ENCODE data around the gene IL16. TPM values are rescaled to one million over a fixed set of nuclear protein-coding genes. Genes with fewer than 3 reads are reported as not detected.

The IL16 gene
- total RNA-seq, 3 donors from 2014 or later, result 11.1 to 40.5 (median 20.3) TPM

DNA sequence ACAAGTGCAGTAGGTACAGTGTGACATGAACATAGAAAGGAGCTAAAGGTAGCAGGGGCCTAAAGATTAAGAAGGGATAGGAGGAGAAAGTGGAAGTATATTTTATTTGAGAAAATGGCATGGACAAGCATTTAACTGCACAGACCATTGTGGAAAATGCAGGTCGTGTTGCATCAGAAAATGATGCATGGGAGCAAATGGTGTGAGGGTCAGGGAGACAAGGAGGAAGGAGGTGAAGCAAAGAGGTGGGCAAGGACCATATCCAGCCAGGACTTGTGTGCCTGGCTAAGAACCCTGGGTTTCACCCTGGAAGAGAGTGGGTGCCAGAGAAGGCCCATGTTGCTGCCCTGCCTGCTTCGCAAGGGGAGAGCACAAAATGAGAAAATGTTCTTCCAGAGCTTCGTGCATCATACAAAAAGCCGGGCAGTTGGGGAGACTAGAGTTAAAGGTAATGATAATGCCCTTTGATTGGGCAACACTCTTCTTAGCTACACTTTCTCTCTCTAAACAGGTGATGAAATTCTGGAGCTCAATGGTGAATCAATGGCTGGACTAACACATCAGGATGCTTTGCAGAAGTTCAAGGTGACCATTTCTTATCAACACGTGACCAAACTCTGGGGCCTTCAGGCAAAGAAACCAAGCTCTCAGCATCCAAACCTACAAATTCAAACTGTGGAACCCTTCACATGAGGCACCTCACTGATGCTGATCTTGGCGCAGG is 81.8 kb downstream of the IL16 start:
- DNase-seq (ENCODE audit: low spot score in 2 of 2), result no peak

DNA sequence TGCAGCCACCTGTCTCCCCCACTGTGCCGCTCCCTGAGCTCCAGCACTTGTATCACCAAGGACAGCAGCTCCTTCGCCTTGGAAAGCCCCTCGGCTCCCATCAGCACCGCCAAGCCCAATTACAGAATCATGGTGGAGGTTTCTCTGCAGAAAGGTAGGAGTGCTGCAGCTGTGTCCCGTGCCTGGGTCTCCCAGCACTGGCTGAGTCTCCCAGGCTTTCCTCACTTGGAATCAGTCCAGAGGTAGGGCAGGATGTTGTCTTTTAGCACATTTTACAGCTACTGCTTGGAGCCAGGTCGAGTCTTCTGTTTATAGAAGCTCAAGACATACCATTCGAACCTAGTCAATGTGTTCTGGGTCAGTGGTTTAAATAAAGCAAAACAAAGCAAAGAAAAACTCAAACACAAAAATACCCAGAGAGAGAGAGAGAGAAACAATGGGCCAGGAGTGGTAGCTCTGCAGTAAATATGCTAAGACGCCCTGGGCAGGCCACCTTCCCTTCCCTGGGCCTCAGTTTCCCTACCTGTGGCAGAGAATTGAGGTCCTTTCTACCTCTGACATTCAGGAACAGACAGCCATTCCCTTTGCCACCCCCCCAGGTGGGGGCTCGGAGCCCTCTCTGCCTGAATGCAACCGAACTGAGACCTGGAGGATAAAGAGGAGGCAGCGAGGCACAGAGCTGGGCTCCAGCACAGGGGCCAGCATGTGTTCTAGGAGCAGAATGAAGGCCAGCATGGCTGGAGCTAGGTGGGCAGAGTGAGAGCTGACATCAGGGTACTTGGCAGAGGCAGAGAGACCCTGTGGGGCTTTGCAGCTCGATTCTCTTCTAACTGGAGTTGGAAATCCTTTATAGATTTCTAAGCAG is 83.2 kb downstream of the IL16 start:
- no peak for DNase-seq (ENCODE audit: low spot score in 2 of 2)
- H3K27ac ChIP-seq, result no peak overlapping the region
- intact Hi-C loops (cut with DNase I; ENCODE audit: low total_unique reads), result no loop called here

More for the DNA sequence above, 81.8 kb downstream of the IL16 start:
- no peaks in the 10 kb centered on the region for H3K27me3 ChIP-seq
- H3K27ac ChIP-seq, result no peak overlapping the region
- no peaks in the 10 kb centered on the region for H3K9me3 ChIP-seq
- H3K4me3 ChIP-seq, result no peak overlapping the region
- intact Hi-C loops (cut with DNase I; ENCODE audit: low total_unique reads), result no loop called here
- TF ChIP-seq POLR2AphosphoS5 (IDR thresholded peaks at IDR 0.05), result no peak
- TF ChIP-seq, protein P1, sequence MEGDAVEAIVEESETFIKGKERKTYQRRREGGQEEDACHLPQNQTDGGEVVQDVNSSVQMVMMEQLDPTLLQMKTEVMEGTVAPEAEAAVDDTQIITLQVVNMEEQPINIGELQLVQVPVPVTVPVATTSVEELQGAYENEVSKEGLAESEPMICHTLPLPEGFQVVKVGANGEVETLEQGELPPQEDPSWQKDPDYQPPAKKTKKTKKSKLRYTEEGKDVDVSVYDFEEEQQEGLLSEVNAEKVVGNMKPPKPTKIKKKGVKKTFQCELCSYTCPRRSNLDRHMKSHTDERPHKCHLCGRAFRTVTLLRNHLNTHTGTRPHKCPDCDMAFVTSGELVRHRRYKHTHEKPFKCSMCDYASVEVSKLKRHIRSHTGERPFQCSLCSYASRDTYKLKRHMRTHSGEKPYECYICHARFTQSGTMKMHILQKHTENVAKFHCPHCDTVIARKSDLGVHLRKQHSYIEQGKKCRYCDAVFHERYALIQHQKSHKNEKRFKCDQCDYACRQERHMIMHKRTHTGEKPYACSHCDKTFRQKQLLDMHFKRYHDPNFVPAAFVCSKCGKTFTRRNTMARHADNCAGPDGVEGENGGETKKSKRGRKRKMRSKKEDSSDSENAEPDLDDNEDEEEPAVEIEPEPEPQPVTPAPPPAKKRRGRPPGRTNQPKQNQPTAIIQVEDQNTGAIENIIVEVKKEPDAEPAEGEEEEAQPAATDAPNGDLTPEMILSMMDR (IDR thresholded peaks at IDR 0.05), result no peak
- TF ChIP-seq POLR2A (IDR thresholded peaks at IDR 0.05), result no peak
- no peaks in the 10 kb centered on the region for H3K36me3 ChIP-seq
- H3K4me1 ChIP-seq, result no peaks in the 10 kb centered on the region

DNA sequence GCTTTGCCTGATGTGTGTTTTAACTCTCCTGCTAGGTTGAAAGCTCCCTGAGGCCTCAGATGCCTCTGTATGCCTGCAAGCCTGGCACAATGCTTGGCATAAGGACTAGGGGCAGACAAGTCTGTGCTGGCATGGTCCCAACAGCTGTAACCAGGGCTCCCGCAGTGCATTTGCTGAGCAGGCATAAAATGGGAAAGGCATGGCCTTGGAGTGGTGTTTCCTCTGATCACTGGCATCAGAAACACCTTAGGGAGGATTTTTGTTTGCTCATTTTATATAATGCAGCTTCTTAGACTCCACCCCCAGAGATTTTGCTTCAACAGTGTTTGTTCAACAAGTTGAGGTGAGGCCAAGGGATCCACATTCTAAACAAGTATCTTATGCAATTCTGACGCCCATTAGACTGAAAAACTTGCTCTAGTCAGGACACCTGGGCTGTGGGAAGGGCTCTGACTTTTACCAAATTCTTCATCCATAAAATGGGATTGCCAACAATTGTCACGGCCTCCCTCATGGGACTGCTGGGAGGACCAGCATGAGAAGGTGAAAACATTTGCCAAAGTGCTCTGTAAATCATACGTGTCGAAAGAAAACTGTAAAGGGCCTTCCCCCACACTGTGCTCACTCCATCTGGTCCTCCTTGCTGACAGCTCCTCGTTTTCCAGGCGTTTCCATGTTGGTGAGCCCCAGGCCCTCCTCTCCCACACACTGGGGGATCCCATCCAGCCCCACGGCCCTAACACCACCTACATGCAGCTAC is 84.2 kb downstream of the IL16 start:
- intact Hi-C loops (cut with DNase I; ENCODE audit: low total_unique reads), result no loop called here
- Histone ChIP-seq H3K36me3 (no peaks in the 10 kb centered on the region), H3K4me3 (no peak overlapping the region), H3K27me3 (no peaks in the 10 kb centered on the region), H3K9me3 (no peaks in the 10 kb centered on the region), H3K4me1 (no peaks in the 10 kb centered on the region), H3K27ac (no peak overlapping the region)
- DNase-seq (ENCODE audit: low spot score in 2 of 2), result no peak
- TF ChIP-seq POLR2A (IDR thresholded peaks at IDR 0.05), result no peak
- TF ChIP-seq, protein P1 (IDR thresholded peaks at IDR 0.05), result no peak
- TF ChIP-seq POLR2AphosphoS5 (IDR thresholded peaks at IDR 0.05), result no peak

More for the DNA sequence above, 83.2 kb downstream of the IL16 start:
- no peaks in the 10 kb centered on the region for H3K4me1 ChIP-seq
- no peaks in the 10 kb centered on the region for H3K9me3 ChIP-seq
- H3K27me3 ChIP-seq, result no peaks in the 10 kb centered on the region
- no peak overlapping the region for H3K4me3 ChIP-seq
- TF ChIP-seq POLR2AphosphoS5 (IDR thresholded peaks at IDR 0.05), result no peak
- TF ChIP-seq POLR2A (IDR thresholded peaks at IDR 0.05), result no peak
- TF ChIP-seq, protein P1 (IDR thresholded peaks at IDR 0.05), result no peak
- no peaks in the 10 kb centered on the region for H3K36me3 ChIP-seq

DNA sequence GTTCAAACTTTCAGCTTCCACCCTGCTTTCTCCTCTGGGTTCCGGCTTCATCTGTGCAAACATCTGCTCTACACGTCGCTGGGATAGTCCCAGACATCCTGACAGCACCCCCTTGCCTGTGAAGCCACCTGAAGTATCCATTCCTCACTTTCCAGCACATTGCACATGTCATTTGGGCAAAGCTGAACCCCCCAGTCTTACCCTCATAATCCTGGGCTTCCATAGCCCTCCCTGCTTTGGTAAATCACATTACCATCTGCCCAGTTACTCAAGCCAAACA is 84.7 kb downstream of the IL16 start:
- Histone ChIP-seq H3K27ac (no peak overlapping the region), H3K9me3 (no peaks in the 10 kb centered on the region), H3K36me3 (no peaks in the 10 kb centered on the region), H3K4me3 (no peak overlapping the region), H3K4me1 (no peaks in the 10 kb centered on the region), H3K27me3 (no peaks in the 10 kb centered on the region)
- no peak for DNase-seq (ENCODE audit: low spot score in 2 of 2)
- intact Hi-C loops (cut with DNase I; ENCODE audit: low total_unique reads), result no loop called here
- TF ChIP-seq POLR2AphosphoS5 (IDR thresholded peaks at IDR 0.05), result no peak
- TF ChIP-seq, protein P1 (IDR thresholded peaks at IDR 0.05), result no peak
- TF ChIP-seq POLR2A (IDR thresholded peaks at IDR 0.05), result no peak

Measured in breast epithelium (tissue), 4 donors.